ENCODE results near the gene SOHLH1.

The SOHLH1 gene

GRCh38 chr9:135699440-135699839 lies at the start of gene SOHLH1:
SOHLH1 (minus strand) TSS chr9:135699481; CDS start chr9:135699467, 14 bp downstream.
- no peak for DNase-seq

- no peak for DNase-seq
Measured at GRCh38 chr9:135748676-135749075, 49.4 kb upstream of the SOHLH1 start.

GRCh38 chr9:135747311-135747710 lies 48.0 kb upstream of the SOHLH1 start:
- DNase-seq: no peak

- DNase-seq: no peak
Measured at GRCh38 chr9:135746565-135746964, 47.3 kb upstream of the SOHLH1 start.

- DNase-seq: no peak
Measured at GRCh38 chr9:135745686-135746324, 46.5 kb upstream of the SOHLH1 start.

- DNase-seq: no peak
Measured at GRCh38 chr9:135745189-135745588, 45.9 kb upstream of the SOHLH1 start.

GRCh38 chr9:135744333-135745070 lies 45.2 kb upstream of the SOHLH1 start:
- no peak for DNase-seq

- DNase-seq: no peak
Measured at GRCh38 chr9:135743546-135744332, 44.5 kb upstream of the SOHLH1 start.

- no peak for DNase-seq
Measured at GRCh38 chr9:135743021-135743420, 43.7 kb upstream of the SOHLH1 start.

GRCh38 chr9:135741276-135742219 lies 42.3 kb upstream of the SOHLH1 start:
- no peak for DNase-seq

- no peak for DNase-seq
Measured at GRCh38 chr9:135739271-135740220, 40.3 kb upstream of the SOHLH1 start.

GRCh38 chr9:135737840-135738521 lies 38.7 kb upstream of the SOHLH1 start:
- no peak for DNase-seq

- DNase-seq: no peak
Measured at GRCh38 chr9:135736979-135737839, 37.9 kb upstream of the SOHLH1 start.

GRCh38 chr9:135736272-135736978 lies 37.1 kb upstream of the SOHLH1 start:
- DNase-seq: no peak

GRCh38 chr9:135734616-135735144 lies 35.4 kb upstream of the SOHLH1 start:
- DNase-seq: no peak

- DNase-seq: no peak
Measured at GRCh38 chr9:135732569-135733257, 33.4 kb upstream of the SOHLH1 start.

GRCh38 chr9:135731454-135731853 lies 32.2 kb upstream of the SOHLH1 start:
- no peak for DNase-seq

- no peak for DNase-seq
Measured at GRCh38 chr9:135729480-135729879, 30.2 kb upstream of the SOHLH1 start.

Data from CD4-positive, alpha-beta T cell treated with Interleukin-4 for 1 hour (primary cell).